GM23338 (cell line): ENCODE results near the gene PKP2.
"Not testable (repeated sequence)": the region's sequence is repeated elsewhere in the genome, so short reads cannot be mapped to it uniquely, and the experiment has no call there.

Experiments used
- CREB1 ChIP-seq: fragments of 250-450 bp; sonication (Bioruptor Pico); IDR thresholded peaks from 2 replicates; pipeline ENCODE4 v1.5.0; 2020; ENCODE audit warnings: low read depth, mild to moderate bottlenecking, moderate library complexity
- CTCF ChIP-seq, 2 experiments: fragments of 200-600 bp in 1 of 2; sonication (generic) in 1 of 2; conservative IDR thresholded peaks; 2 replicates each; pipeline versions ENCODE4 v1.5.1 to v1.6.1; 2016 to 2017; ENCODE audit warnings: antibody characterized with exemption in 2 of 2, low read depth in 2 of 2, mild to moderate bottlenecking in 2 of 2, moderate library complexity in 1 of 2
- ETS1 ChIP-seq: IDR thresholded peaks from 2 replicates; pipeline ENCODE4 v1.6.1; 2016; ENCODE audit warnings: antibody characterized with exemption
- EZH2 ChIP-seq: fragments of 200-600 bp; sonication (generic); IDR thresholded peaks from one replicate; pipeline ENCODE4 v1.8.0; 2017; ENCODE audit warnings: antibody characterized with exemption, mild to moderate bottlenecking, low read depth; ENCODE audit not compliant: unreplicated experiment
- EZH2phosphoT487 ChIP-seq: fragments of 200-600 bp; sonication (generic); IDR thresholded peaks from one replicate; pipeline ENCODE4 v1.8.1; 2018; ENCODE audit warnings: antibody characterized with exemption; ENCODE audit not compliant: unreplicated experiment
- NANOG ChIP-seq: IDR thresholded peaks from 2 replicates; pipeline ENCODE4 v1.6.1; 2016; ENCODE audit warnings: antibody characterized with exemption, borderline replicate concordance
- POLR2AphosphoS5 ChIP-seq: IDR thresholded peaks from 2 replicates; pipeline ENCODE4 v1.6.1; 2016; ENCODE audit warnings: antibody characterized with exemption, low read depth
- REST ChIP-seq: IDR thresholded peaks from one replicate; pipeline ENCODE4 v1.6.1; 2018; ENCODE audit warnings: antibody characterized with exemption; ENCODE audit not compliant: unreplicated experiment
- ZNF114 ChIP-seq: fragments of 250-450 bp; sonication (Bioruptor Pico); IDR thresholded peaks from 2 replicates; pipeline ENCODE4 v1.5.0; 2020; ENCODE audit warnings: mild to moderate bottlenecking, moderate library complexity
- ZNF331 ChIP-seq: fragments of 250-450 bp; sonication (Bioruptor Pico); IDR thresholded peaks from 2 replicates; pipeline ENCODE4 v1.5.0; 2020; ENCODE audit warnings: low read depth, mild to moderate bottlenecking, moderate library complexity

- not testable (repeated sequence) for TF ChIP-seq EZH2; REST; CTCF (conservative IDR thresholded peaks at IDR 0.05; ENCODE audit: low read depth in 2 of 2); EZH2phosphoT487; ETS1; POLR2AphosphoS5; ZNF331 (CRISPR knock-in tag); ZNF114; NANOG; CREB1 (CRISPR knock-in tag)
Measured at GRCh38 chr12:32892369-32892768, 4.2 kb downstream of the PKP2 start.
